Body of pancreas (tissue), 4 donors: Measurements from ENCODE around the gene NELFB.

ENCODE experiments used
- CTCF ChIP-seq, 7 experiments: fragments of 450-650 bp in 4 of 7; fragments of 200-600 bp in 3 of 7; sonication (generic) in 3 of 7; IDR thresholded peaks; one replicate each; pipeline ENCODE4 v1.5.1; 2016 to 2019; ENCODE audit warnings: antibody characterized with exemption in 7 of 7
- POLR2A ChIP-seq, 3 donors: fragments of 450-650 bp; IDR thresholded peaks; one replicate each; pipeline ENCODE4 v1.6.1; 2016; ENCODE audit warnings: antibody characterized with exemption in 3 of 3, mild to moderate bottlenecking in 2 of 3

- TF ChIP-seq CTCF (IDR thresholded peaks at IDR 0.05) (no peak), POLR2A (IDR thresholded peaks at IDR 0.05) (no peak)
Observed at GRCh38 chr9:137236936-137237421, 18.1 kb upstream of the NELFB start.
